Adipose tissue (tissue), 3 donors: ENCODE measurements around the gene CD209. TPM values are rescaled to one million over a fixed set of nuclear protein-coding genes. Genes with fewer than 3 reads are reported as not detected.

Experiments used
- H3K27ac ChIP-seq: one replicate; pipeline ENCODE4 v1.5.1; 2013; ENCODE audit warnings: low read depth, low read length
- WGBS, 3 donors: extraction: QIAGEN DNeasy Blood & Tissue Kit; methylation state at CpG; one replicate each; pipeline ENCODE4 v1.1.7; 2013; 5-methylcytosine and 5-hydroxymethylcytosine counted together
- polyA plus RNA-seq, 3 donors: library from polyadenylated mRNA; stranded (reverse); fragments of 200-250 nt; gene quantifications; one replicate each; pipeline ENCODE4 v1.2.3, GENCODE V29; 2013
- donor health status: healthy with polysubstance abuse.
- donor health status: Bipolar disorder and iron deficiency.
- donor health status: healthy.

The CD209 gene
- polyA plus RNA-seq, 3 donors: 1.3 to 12.8 (median 12.7) TPM

DNA sequence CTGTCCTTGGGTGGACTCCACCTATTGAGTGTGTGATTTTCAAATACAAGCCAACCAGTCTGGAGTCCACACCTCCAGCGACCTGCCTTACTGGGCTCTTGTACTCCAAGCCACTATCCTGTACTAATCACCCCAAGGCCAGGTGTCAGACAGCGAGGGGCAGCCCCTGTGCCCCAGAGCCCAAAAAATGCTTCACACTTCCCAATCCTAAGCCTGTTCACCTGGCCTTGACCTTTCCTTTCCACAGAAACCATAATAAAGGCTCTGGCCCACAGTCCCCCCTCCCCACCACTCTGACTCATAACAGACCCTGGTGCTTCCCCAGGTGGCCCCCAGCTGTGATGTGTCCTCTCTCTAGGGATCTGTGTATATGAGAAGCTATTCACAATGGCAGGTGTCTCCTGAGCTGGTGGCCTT is 3.9 kb downstream of the CD209 start:
- WGBS, 3 donors: 51 to 73% (median 57%) methylated on average over 2 of the region's 2 CpGs

DNA sequence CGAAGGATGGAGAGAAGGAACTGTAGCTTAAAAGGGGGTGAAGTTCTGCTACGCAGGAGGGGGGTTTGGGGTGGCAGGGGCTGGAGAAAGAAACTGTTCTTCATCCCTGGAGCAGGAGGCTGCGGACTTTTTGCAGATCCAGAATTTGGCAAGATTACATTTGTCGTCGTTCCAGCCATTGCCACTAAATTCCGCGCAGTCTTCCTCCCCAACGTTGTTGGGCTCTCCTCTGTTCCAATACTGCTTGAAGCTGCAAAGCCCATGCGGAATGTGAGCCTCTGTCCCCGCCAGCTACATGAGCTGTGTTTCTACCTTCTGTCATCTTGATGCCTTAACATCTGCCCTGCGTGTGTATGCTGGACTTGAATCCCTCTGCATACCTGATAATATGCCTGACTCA is 4.3 kb downstream of the CD209 start:
- WGBS, 3 donors: 71 to 74% (median 73%) methylated on average over 11 of the region's 11 CpGs

More for the DNA sequence above, 3.9 kb downstream of the CD209 start:
- H3K27ac ChIP-seq: no peak overlapping the region

DNA sequence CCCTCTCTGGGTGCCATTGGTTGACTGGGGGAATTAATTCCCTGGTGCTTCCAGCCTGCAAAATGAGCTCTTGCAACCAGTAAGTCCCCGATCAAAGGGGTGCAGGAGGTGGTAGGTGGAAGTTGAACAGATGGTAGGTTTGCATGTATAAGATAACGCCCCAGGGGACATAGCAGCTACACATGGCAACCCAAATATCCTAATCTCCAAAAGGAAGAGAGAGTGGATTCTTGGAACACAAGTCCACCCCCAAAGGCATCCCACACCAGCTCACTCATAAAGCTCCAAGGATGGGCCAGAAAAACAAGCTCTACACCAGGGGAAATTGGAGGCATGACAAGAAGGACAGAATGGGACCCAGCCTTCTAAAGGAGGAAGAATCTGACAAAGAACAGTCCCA is 4.8 kb downstream of the CD209 start:
- 75 to 84% (median 81%) methylated on average over 2 of the region's 2 CpGs for WGBS, 3 donors
- H3K27ac ChIP-seq: no peak overlapping the region

More for the DNA sequence above, 4.3 kb downstream of the CD209 start:
- no peak overlapping the region for H3K27ac ChIP-seq

DNA sequence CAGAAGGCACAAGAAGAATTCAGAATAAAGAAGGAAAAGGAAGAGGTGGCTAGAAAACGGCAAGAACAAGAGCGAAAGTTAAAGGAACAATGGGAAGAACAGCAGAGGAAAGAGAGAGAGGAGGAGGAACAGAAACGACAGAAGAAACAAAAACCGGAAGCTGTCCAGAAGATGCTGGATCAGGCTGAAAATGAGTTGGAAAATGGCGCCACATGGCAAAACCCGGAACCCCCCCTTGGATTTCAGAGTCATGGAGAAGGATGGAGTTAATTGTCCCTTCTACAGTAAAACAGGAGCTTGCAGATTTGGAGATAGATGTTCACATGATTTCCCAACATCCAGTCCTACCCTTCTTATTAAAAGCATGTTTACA is 6.7 kb downstream of the CD209 start:
- H3K27ac ChIP-seq: no peak overlapping the region
- 61 to 79% (median 62%) methylated on average over 6 of the region's 6 CpGs for WGBS, 3 donors

DNA sequence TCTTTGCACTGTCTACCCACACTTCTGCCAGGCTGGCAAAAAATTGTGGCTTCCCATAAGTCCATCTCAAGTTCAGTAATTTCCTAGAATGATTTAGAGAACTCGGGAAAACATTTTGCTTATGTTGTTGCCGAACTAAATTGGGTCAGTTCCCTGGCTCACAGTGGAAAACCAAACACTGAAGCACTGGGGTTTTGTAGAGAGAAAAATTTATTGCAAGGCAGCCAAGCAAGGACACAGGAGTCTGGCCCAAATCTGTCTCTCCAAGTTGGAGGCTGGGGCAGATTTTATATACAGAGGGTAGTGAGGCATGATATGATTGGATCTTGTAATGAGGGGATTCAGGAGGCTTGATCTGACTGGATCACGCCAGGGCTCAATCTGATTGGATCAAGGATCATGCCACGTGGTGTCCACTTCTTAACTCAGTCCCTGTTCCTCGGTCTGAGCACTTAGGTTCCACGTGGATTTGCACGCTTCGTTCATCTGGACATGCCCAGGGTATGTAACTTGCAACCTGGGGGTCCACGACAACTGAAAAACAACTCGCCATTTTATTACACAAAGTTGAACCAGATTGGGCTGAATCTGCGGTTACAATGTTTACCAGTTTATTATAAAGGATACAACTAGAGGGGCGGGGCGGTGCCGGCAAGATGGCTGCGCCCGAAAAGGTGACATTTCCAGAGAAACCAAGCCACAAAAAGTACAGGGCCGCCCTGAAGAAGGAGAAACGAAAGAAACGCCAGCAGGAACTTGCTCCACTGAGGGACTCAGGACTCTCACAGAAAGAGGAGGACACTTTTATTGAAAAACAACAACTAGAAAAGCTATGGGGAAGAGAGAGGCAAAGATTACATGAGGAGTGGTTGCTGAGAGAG is 7.3 kb downstream of the CD209 start:
- 74 to 80% (median 76%) methylated on average over 19 of the region's 19 CpGs for WGBS, 3 donors

DNA sequence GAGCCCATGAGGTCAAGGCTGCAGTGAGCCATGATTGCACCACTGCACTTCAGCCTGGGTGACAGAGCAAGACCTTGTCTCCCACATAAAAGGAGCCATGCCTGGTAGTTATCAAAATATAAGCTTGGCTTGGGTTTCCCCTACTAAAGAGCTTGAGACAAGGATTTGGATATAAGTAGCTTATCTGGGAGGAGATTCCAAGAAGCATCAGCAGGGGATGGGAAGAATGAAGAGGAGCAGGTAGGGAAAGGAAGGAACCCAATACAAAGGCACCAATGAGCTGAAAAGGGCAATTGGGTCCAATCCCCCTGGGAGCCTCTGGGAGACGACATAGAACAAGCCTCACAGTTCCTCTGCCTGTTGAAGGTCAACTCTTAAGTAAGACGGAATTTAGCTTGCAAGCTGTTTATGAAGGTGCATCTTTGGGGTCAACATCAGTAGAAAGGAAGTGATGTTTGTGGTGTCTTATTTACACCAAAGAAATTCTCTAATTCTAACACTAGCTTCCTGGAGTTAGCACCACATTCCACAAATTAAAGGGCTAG is 8.1 kb downstream of the CD209 start:
- 22 to 36% (median 25%) methylated on average over 2 of the region's 2 CpGs for WGBS, 3 donors
- H3K27ac ChIP-seq: no peak overlapping the region

More for the DNA sequence above, 7.3 kb downstream of the CD209 start:
- H3K27ac ChIP-seq: no peak overlapping the region

DNA sequence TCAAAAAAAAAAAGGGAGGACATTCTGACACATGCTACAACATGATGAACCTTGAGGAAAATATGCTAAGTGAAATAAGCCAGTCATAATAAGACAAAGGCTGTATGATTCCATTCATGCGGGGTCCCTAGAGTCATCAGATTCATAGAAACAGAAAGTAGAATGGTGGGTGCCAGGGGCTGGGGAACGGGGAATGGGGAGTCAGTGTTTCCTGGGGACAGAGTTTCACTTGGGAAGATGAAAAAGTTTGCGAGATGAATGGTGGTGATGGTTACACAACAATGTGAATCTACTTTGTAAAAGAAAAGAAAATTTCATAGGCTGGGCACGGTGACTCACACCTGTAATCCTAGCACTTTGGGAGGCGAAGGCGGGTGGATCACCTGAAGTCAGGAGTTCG is 9.3 kb downstream of the CD209 start:
- H3K27ac ChIP-seq: no peak overlapping the region
- WGBS, 3 donors: 69 to 81% (median 74%) methylated on average over 7 of the region's 7 CpGs

DNA sequence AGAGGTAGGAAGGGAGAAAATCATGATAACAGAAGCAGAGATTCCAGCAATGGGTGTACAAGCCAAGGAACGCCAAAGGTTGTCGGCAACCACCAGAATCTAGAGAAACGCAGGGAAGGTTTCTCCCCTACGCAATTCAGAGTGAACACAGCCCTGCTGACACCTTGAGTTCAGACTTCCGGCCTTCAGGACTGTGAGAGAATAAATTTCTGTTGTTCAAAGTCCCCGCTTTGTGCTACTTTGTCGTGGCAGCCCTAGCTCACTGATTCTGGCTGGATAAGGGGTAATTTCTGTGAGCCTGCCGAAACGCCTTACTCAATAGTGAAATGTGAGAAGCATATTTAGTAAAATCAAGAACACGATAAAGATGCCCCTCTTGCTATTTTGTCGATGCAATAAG is 10.1 kb downstream of the CD209 start:
- H3K27ac ChIP-seq: no peak overlapping the region
- 71 to 85% (median 81%) methylated on average over 11 of the region's 11 CpGs for WGBS, 3 donors

DNA sequence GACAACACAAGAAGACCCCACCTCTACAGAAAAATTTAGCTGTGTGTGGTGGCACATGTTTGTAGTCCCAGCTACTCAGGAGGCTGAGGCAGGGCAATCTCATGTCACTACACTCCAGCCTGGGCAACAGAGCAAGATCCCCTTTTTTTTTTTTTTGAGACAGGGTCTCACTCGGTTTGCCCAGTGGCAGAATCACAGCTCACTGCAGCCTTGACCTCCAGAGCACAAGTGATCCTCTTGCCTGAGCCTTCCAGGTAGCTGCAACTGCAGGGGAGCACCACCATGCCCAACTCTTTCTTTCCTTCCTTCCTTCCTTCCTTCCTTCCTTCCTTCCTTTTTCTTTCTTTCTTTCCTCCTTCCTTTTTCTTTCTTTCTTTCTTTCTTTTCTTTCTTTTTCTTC is 11.2 kb downstream of the CD209 start:
- 38 to 67% (median 43%) methylated on average over 1 of the region's 1 CpG for WGBS, 3 donors
- no peak overlapping the region for H3K27ac ChIP-seq

DNA sequence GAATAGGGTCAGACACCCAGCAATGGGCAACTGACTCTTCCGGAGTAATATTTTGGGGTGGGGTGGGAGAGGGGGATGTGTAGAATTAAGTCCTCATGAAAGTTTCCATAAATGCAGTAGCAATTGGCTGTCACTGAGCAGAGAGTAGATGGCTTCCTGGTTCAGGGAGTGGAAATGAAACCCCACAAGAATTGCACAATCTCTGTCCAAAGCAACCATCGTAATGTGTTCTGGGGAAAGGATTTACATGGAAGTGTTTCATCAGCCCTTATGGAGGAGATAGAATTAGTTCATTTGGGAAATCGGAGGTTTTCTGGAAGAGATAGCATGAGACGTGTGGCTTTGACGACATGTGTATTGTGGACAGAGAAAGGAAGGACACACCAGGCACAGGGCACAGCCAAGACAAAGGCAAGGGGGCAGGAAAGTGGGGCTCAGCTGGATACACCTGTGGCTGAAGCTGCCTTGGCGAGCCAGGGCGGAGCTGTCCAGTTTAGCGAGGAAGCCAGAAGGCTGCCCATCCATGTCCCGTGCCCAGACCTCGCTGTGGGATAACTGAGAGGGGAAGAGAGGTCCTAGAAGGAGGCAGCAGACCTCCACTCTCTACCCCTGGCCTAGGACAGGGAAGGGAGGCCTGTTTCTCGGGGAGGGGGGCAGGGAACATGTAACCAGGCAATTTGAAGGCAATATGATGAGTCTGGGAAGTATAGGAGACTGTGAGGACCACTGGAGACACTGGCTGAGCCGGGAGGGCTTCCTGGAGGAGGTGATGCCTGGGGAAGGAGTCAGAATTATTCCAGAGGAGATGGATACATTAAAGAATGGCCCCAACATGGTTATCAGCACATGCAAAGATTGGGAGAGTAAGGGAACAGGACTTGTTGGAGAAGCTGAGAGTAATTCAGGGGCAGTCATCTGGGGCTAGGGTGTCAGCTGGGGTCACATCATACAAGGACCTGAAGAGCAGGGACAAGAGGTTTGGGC is 12.8 kb downstream of the CD209 start:
- no peak overlapping the region for H3K27ac ChIP-seq
- WGBS, 3 donors: 38 to 46% (median 42%) methylated on average over 10 to 12 of the region's 12 CpGs

DNA sequence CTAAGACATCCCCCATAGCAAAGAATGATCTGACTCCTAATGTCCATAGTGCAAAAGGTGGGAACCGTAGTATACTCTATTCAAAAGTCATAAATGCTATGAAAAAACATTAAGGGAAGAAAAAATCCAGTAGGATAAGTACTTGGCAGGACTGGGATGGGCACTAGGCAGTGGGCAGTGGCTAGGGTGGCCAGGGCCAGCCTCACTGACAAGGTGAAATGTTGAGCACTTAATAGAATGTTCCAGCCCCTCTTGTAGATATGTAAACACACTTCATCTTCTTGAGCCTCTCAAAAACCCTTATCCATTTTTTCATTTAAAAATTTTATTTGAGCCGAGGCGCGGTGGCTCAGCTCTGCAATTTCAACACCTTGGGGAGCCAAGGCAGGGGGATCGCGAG is 14.0 kb downstream of the CD209 start:
- WGBS, 3 donors: 73 to 83% (median 75%) methylated on average over 6 of the region's 6 CpGs

DNA sequence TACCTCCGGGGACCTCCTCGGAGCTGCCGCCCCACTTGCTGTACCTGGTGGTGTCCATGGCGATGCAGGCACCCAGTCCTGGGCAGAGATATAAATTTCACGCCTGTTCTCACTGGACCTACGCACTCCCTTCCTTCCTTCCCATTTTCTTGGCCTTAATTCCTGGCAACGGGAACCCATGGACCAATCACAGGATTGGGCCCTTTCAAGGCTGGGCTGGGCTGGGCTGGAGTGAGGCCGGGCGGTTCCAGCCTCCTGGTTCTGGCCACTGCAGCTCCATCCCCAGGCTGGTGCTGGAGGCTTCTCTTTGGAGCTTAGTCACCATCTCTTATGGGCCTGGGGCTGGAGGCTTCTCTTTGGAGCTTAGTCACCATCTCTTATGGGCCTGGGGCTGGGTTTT is 15.3 kb downstream of the CD209 start, which contains the start of gene CLEC4G:
TSS of gene CLEC4G (minus strand) at position 66 of the 400 bp plus-strand sequence. CDS start at position 58, 8 bp downstream.
- WGBS, 3 donors: 54 to 66% (median 56%) methylated on average over 9 of the region's 9 CpGs

More for the DNA sequence above, 14.0 kb downstream of the CD209 start:
- H3K27ac ChIP-seq: no peak overlapping the region

DNA sequence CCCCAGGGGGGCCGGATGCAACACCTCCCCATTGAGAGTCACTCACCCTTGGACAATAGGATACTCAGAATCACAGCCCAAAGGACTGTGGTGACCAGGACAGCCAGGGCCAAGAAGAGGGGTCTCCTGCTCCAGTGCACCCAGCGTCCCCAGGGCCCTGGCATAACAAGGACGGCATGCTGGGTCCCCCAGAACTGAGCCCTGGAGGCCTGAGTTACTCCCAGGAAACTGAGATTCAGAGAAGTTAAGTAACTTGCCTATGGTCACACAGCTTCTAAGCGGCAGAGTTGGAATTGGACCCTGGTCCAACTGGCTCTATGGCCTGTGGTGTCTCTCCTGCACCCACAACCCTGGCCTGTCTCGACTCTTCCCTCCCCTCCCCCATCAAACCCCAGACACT is 15.7 kb downstream of the CD209 start:
- H3K27ac ChIP-seq: no peak overlapping the region

More for the DNA sequence above, 15.3 kb downstream of the CD209 start, which contains the start of gene CLEC4G:
- H3K27ac ChIP-seq: no peak within 1 kb of the TSS

DNA sequence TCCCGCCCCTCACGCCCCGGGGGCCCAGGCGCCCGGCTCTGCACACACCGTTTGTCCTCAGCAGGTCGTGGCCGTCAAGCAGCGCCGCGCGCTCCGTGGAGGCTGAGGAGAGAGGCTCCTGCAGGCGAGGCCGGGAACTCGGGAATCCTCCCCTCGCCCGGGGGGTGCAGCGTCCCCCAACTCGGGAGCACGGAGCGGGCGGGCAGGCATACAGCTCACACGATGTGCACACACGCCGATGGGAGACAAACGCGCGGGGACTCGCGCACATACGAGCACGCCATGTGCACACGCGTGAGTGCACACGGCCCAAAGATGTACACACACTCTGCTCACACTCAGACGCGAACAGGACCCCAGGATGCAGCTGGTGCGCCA is 16.1 kb downstream of the CD209 start:
- WGBS, 3 donors: 46 to 68% (median 62%) methylated on average over 39 of the region's 39 CpGs

More for the DNA sequence above, 15.7 kb downstream of the CD209 start:
- WGBS, 3 donors: 71 to 81% (median 76%) methylated on average over 5 of the region's 5 CpGs

DNA sequence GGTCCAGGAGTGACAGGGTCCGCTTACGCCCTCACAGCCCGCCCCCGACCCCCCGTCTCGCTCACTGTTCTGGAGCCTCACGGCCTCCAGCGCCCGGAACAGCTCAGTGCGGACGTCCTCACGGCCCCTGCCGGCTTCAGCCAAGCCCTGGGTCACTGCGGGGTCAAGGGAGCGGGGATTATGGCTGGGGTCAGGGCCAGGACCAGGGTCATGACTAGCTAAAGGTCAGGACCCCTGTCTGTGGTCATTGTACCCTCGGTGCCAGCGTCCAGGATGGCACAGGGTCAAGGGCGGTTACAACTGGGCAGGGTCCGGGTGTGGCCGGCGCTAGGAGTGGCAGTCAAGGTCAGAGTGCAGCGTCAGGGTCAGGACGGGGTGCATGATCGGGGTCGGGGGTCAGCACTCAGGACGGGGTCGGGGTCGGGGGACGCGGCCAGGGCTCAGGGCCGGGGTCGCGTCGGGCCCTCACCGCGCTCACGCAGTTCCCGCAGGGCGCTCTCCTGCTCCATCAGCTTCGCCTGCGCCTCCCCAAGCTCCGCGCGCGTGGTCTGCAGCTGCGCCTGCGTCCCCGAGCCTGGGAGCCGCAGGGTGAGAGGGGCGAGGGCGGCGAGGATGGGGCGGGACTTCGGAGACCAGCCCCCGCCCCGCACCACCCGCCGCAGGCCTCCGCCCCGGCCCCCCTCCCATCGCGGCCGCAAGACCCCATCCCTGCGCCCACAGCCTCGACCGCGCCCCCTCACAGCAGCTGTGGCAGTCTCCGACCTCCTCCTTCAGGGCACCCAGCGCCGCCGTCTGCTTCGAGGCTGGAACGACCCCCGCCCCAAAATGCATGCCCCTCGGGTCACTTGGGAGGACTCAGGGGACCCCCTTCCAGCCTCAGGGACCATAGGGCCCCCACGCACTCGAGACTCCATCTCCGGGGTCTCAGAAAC is 16.8 kb downstream of the CD209 start:
- no peak overlapping the region for H3K27ac ChIP-seq
- 2 to 6% (median 5%) methylated on average over 58 to 78 of the region's 78 CpGs for WGBS, 3 donors

More for the DNA sequence above, 16.1 kb downstream of the CD209 start:
- no peak overlapping the region for H3K27ac ChIP-seq

DNA sequence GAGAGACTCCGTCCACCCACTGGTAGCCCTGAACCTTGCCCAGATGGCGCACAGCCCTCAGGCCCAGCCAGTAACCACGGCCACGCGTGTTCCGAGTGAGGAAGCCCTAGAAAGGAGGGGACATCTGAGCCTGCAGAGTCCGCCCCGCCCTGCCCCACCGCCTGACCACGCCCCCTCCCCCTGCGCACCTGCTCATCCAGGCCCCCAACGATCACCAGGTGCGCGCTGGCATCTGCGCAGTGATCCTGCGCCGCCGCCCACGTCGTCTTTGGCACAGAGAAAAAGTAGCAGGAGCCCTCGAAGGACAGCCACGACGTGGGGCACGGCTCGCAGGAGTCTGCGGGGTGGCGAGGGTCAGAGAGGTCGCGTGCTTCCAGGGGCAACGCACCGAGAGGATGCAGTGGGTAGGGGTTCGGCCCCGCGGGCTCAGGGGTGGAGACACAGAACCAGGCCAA is 17.5 kb downstream of the CD209 start:
- 4 to 9% (median 6%) methylated on average over 26 to 34 of the region's 34 CpGs for WGBS, 3 donors
- no peak overlapping the region for H3K27ac ChIP-seq

DNA sequence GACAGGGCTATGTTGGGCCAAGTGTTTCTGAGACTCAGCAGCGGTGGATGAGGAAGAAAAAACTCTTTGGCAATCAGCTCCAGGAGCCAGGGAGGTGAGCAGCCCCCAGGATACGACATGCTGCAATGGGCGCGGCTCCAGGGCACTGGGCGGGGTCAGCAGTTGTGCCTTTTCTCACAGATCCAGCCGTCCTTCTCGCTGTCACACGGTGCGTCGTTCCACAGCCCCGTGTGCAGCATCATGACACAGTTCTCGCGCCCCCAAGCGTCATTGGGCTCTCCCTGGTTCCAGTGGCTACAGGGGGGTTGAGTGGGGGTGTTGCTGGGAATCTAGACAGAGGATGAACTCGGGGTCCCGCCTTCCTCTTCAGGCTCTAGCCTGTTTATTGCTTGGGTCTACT is 18.1 kb downstream of the CD209 start:
- H3K27ac ChIP-seq: no peak overlapping the region
- WGBS, 3 donors: 12 to 16% (median 13%) methylated on average over 16 of the region's 16 CpGs
